Upper lobe of left lung (tissue), 6 donors: ENCODE results near the gene PSMC3. TPM values are rescaled to one million over a fixed set of nuclear protein-coding genes. Genes with fewer than 3 reads are reported as not detected.

Experiments
- ATAC-seq, 2 donors: fragments of 200-7000 bp; cut with Tn5 transposase; one replicate each; pipeline ENCODE4 v1.9.1; 2022; ENCODE audit warnings: mild to moderate bottlenecking in 2 of 2, moderate library complexity in 2 of 2; ENCODE audit not compliant: low FRiP score in 2 of 2
- DNase-seq, 2 donors: peaks; one replicate each; pipeline ENCODE4 v3.0.0-alpha.2; 2019 to 2020
- H3K27ac ChIP-seq, 4 donors: fragments of 200-600 bp; sonication (generic); one replicate each; pipeline ENCODE4 v1.5.1; 2016 to 2019
- H3K27me3 ChIP-seq, 4 donors: fragments of 200-600 bp; sonication (generic); one replicate each; pipeline ENCODE4 v1.5.1; 2017 to 2019
- H3K36me3 ChIP-seq, 4 donors: fragments of 200-600 bp; sonication (generic); one replicate each; pipeline ENCODE4 v1.5.1; 2016 to 2019
- H3K4me1 ChIP-seq, 4 donors: fragments of 200-600 bp; sonication (generic); one replicate each; pipeline ENCODE4 v1.5.1; 2018 to 2019
- H3K4me3 ChIP-seq, 4 donors: fragments of 200-600 bp; sonication (generic); one replicate each; pipeline ENCODE4 v1.5.1; 2017 to 2019; ENCODE audit warnings: mild to moderate bottlenecking in 2 of 4, moderate library complexity in 1 of 4
- H3K9me3 ChIP-seq, 4 donors: fragments of 200-600 bp; sonication (generic); one replicate each; pipeline ENCODE4 v1.5.1; 2018 to 2019
- CTCF ChIP-seq, 6 experiments: fragments of 450-650 bp in 4 of 6; fragments of 200-600 bp in 2 of 6; sonication (generic) in 2 of 6; IDR thresholded peaks; one replicate each; pipeline ENCODE4 v1.5.1; 2016 to 2019; ENCODE audit warnings: antibody characterized with exemption in 6 of 6
- EP300 ChIP-seq, 4 donors: sonication (generic); formaldehyde crosslinking; IDR thresholded peaks; one replicate each; pipeline ENCODE4 v1.5.1; 2017; ENCODE audit warnings: antibody characterized with exemption in 4 of 4, control low read depth in 2 of 4
- POLR2A ChIP-seq, 4 donors: fragments of 450-650 bp; IDR thresholded peaks; one replicate each; pipeline ENCODE4 v1.5.1; 2016 to 2017; ENCODE audit warnings: antibody characterized with exemption in 4 of 4, mild to moderate bottlenecking in 2 of 4
- POLR2AphosphoS5 ChIP-seq, 2 donors: sonication (generic); formaldehyde crosslinking; IDR thresholded peaks; one replicate each; pipeline ENCODE4 v1.5.1; 2017; ENCODE audit warnings: antibody characterized with exemption in 2 of 2
- WGBS, 2 donors: methylation state at CpG; one replicate each; pipeline ENCODE4 v1.1.5; 2017 to 2018; 5-methylcytosine and 5-hydroxymethylcytosine counted together
- total RNA-seq, 6 donors: library from RNA; depleted of rRNA in 4 of 6; stranded (reverse); fragments of >200 nt in 4 of 6; gene quantifications; one replicate each; pipeline versions ENCODE4 v1.1.0 to v1.2.1, GENCODE V29; 2016 to 2021
- donor health status: DM: no; HTN: no; CAD: no; lungs with moderate emphysema.
- donor health status: DM: no; HTN: yes; CAD: no; lungs with severe emphysema.

Gene PSMC3
- total RNA-seq, 6 donors from 2014 or later: 70.1 to 116 (median 99.8) TPM

- no peaks in the 10 kb centered on the region for H3K36me3 ChIP-seq
- TF ChIP-seq EP300 (IDR thresholded peaks at IDR 0.05) (no peak), POLR2A (IDR thresholded peaks at IDR 0.05) (no peak), CTCF (IDR thresholded peaks at IDR 0.05) (no peak), POLR2AphosphoS5 (IDR thresholded peaks at IDR 0.05) (no peak)
- no peaks in the 10 kb centered on the region for H3K27me3 ChIP-seq
- H3K4me3 ChIP-seq: no peak overlapping the region
- H3K9me3 ChIP-seq: no peaks in the 10 kb centered on the region
- ATAC-seq (no peak), DNase-seq (peak in 1 of 2 donors; percentile 62)
- H3K27ac ChIP-seq: peak overlapping the region; percentile 94 to 97 (median 95)
- peaks cover 13 to 33% (median 31%) of the 10 kb centered on the region in 4 donors for H3K4me1 ChIP-seq
- WGBS, 2 donors: 76 to 77% methylated on average over 17 of the region's 17 CpGs
Measured at GRCh38 chr11:47389577-47390421, 36.4 kb downstream of the PSMC3 start.

GRCh38 chr11:47388697-47389576 lies 37.3 kb downstream of the PSMC3 start:
- ATAC-seq: no peak
- Histone ChIP-seq H3K4me3 (no peak overlapping the region), H3K36me3 (no peaks in the 10 kb centered on the region), H3K27ac (peak overlapping the region; percentile 94 to 97 (median 95)), H3K9me3 (no peaks in the 10 kb centered on the region), H3K27me3 (no peaks in the 10 kb centered on the region), H3K4me1 (peaks cover 5 to 24% (median 22%) of the 10 kb centered on the region in 4 donors)
- peak in 1 of 2 donors; percentile 36 for TF ChIP-seq POLR2AphosphoS5 (IDR thresholded peaks at IDR 0.05)
- peak in 1 of 4 donors; percentile 16 for TF ChIP-seq POLR2A (IDR thresholded peaks at IDR 0.05)
- no peak for TF ChIP-seq EP300 (IDR thresholded peaks at IDR 0.05)
- 72 to 82% methylated on average over 17 to 27 of the region's 28 CpGs for WGBS, 2 donors
- DNase-seq: no peak

GRCh38 chr11:47387944-47388696 lies 38.1 kb downstream of the PSMC3 start:
- DNase-seq (peak in 1 of 2 donors; percentile 61), ATAC-seq (peak; percentile 36 to 57)
- H3K4me1 ChIP-seq: peaks cover 0 to 16% (median 15%) of the 10 kb centered on the region in 4 donors

GRCh38 chr11:47384498-47384897 lies 41.7 kb downstream of the PSMC3 start:
- Histone ChIP-seq H3K27ac (no peak overlapping the region), H3K9me3 (no peaks in the 10 kb centered on the region), H3K4me1 (peaks cover 6 to 15% (median 9%) of the 10 kb centered on the region in 4 donors), H3K36me3 (no peaks in the 10 kb centered on the region), H3K27me3 (no peaks in the 10 kb centered on the region), H3K4me3 (no peak overlapping the region)
- DNase-seq (no peak), ATAC-seq (no peak)
- no peak for TF ChIP-seq EP300 (IDR thresholded peaks at IDR 0.05)
- TF ChIP-seq POLR2A (IDR thresholded peaks at IDR 0.05): no peak
- TF ChIP-seq CTCF (IDR thresholded peaks at IDR 0.05): no peak
- no peak for TF ChIP-seq POLR2AphosphoS5 (IDR thresholded peaks at IDR 0.05)
- 91 to 93% methylated on average over 4 of the region's 4 CpGs for WGBS, 2 donors

More at GRCh38 chr11:47387944-47388696, 38.1 kb downstream of the PSMC3 start:
- 53 to 69% methylated on average over 9 to 13 of the region's 13 CpGs for WGBS, 2 donors
- no peaks in the 10 kb centered on the region for H3K27me3 ChIP-seq
- H3K9me3 ChIP-seq: no peaks in the 10 kb centered on the region
- TF ChIP-seq POLR2AphosphoS5 (IDR thresholded peaks at IDR 0.05): peak; percentile 45 to 48
- TF ChIP-seq POLR2A (IDR thresholded peaks at IDR 0.05): peak in 1 of 4 donors; percentile 50
- no peak for TF ChIP-seq EP300 (IDR thresholded peaks at IDR 0.05)
- TF ChIP-seq CTCF (IDR thresholded peaks at IDR 0.05): no peak
- peak overlapping the region; percentile 94 to 97 (median 95) for H3K27ac ChIP-seq
- H3K36me3 ChIP-seq: no peaks in the 10 kb centered on the region
- no peak overlapping the region for H3K4me3 ChIP-seq
